ENCODE results near the gene BCAS3. TPM values are rescaled to one million over a fixed set of nuclear protein-coding genes. Genes with fewer than 3 reads are reported as not detected.
A peak's percentile ranks its signal among the peaks of the same experiment; 100 is the strongest.

Gene BCAS3
- total and polyA plus RNA-seq, 11 donors = 4.5 to 23.5 (median 17.9) TPM

DNA sequence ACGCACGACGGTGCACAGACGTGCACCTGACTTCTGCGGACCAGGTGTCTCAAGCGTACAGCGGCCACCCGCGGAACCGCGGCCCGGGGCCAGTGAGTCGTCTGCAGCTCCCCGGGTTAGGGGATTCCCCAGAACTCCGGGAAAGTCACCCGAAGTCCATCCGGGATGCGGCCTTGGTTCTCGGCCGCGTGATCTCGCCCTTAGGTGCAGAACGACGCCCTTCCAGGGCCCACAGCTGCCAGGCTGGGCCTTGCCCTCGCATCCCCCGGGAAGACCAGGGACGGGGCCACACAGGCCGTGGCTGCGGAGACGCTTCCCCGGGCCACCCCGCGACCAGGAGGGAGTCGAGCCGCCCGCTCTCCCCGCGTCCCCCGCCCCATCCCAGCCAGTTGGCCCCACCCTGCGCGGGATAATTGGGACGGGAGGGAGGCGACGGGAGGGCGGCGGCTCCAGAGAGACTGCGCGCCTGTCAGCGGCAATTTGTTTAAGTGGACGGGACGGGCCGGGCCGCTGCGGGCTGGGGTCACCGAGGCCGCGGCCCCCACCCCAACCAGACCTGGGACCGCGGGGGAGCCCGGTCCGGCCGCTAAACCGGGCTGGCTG lies 718.4 kb downstream of the BCAS3 start:
- Histone ChIP-seq H3K4me3 (peak overlapping the region; percentile 15 to 84 (median 65)), H3K27me3 (peaks cover 25 to 58% (median 47%) of the 10 kb centered on the region in 9 donors), H3K4me1 (peaks cover 0 to 51% (median 29%) of the 10 kb centered on the region in 12 donors), H3K27ac (peak overlapping the region; percentile 59 to 88 (median 76)), H3K36me3 (peaks cover 0 to under 1% (median 0%) of the 10 kb centered on the region in 9 donors), H3K9me3 (no peaks in the 10 kb centered on the region)
- peak in 2 of 5 donors; percentile 55 to 70 for DNase-seq
- 9 to 24% (median 13%) methylated on average over 27 to 63 of the region's 63 CpGs for WGBS, 4 donors
- intact Hi-C loops (cut with DNase I) = loop anchor here in 6 of 10 donors (5.0 to 10.0 kb wide), 8 partner anchors 61 to 671 kb away; no protein-coding TSS in a partner anchor
- TF ChIP-seq, protein P1, sequence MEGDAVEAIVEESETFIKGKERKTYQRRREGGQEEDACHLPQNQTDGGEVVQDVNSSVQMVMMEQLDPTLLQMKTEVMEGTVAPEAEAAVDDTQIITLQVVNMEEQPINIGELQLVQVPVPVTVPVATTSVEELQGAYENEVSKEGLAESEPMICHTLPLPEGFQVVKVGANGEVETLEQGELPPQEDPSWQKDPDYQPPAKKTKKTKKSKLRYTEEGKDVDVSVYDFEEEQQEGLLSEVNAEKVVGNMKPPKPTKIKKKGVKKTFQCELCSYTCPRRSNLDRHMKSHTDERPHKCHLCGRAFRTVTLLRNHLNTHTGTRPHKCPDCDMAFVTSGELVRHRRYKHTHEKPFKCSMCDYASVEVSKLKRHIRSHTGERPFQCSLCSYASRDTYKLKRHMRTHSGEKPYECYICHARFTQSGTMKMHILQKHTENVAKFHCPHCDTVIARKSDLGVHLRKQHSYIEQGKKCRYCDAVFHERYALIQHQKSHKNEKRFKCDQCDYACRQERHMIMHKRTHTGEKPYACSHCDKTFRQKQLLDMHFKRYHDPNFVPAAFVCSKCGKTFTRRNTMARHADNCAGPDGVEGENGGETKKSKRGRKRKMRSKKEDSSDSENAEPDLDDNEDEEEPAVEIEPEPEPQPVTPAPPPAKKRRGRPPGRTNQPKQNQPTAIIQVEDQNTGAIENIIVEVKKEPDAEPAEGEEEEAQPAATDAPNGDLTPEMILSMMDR (IDR thresholded peaks at IDR 0.05) = no peak
- no peak for TF ChIP-seq POLR2A (IDR thresholded peaks at IDR 0.05)
- ATAC-seq = no peak

DNA sequence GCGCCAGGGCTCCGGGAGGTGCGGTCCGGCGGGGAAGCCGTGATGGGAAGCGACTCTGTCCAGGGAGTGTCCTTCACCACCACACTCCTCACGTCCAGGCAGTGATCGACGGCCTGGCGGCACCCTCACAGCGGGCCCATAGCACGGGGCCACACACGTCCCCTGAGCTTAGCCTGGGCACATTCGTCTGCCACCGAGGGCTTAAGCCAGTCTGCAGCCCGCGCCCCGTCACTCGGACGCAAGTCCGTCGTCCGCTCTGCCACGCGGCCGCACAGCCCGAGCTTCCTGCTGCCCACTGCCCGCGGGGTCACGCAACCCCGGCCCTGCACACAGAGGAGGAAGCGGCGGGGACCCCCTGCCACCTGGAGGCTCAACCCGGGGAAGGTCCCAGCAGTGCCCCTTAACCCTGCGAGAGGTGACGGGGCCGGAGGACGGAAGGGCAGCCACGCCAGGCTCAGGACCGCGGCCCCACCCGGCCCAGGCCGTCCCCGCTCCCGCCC lies 719.0 kb downstream of the BCAS3 start:
- H3K4me1 ChIP-seq = peaks cover 0 to 56% (median 29%) of the 10 kb centered on the region in 12 donors
- H3K36me3 ChIP-seq = peaks cover 0 to 4% (median 0%) of the 10 kb centered on the region in 9 donors
- no peaks in the 10 kb centered on the region for H3K9me3 ChIP-seq
- peak in 1 of 5 donors; percentile 30 for DNase-seq
- peak overlapping the region; percentile 59 to 88 (median 76) for H3K27ac ChIP-seq
- peaks cover 28 to 63% (median 52%) of the 10 kb centered on the region in 9 donors for H3K27me3 ChIP-seq
- TF ChIP-seq POLR2A (IDR thresholded peaks at IDR 0.05) = no peak
- TF ChIP-seq, protein P1 (IDR thresholded peaks at IDR 0.05) = no peak
- 3 to 6% (median 4%) methylated on average over 7 to 46 of the region's 46 CpGs for WGBS, 4 donors
- intact Hi-C loops (cut with DNase I) = loop anchor here in 6 of 10 donors (5.0 to 10.0 kb wide), 8 partner anchors 62 to 672 kb away; no protein-coding TSS in a partner anchor
- no peak for ATAC-seq
- peak overlapping the region; percentile 34 to 84 (median 65) for H3K4me3 ChIP-seq

DNA sequence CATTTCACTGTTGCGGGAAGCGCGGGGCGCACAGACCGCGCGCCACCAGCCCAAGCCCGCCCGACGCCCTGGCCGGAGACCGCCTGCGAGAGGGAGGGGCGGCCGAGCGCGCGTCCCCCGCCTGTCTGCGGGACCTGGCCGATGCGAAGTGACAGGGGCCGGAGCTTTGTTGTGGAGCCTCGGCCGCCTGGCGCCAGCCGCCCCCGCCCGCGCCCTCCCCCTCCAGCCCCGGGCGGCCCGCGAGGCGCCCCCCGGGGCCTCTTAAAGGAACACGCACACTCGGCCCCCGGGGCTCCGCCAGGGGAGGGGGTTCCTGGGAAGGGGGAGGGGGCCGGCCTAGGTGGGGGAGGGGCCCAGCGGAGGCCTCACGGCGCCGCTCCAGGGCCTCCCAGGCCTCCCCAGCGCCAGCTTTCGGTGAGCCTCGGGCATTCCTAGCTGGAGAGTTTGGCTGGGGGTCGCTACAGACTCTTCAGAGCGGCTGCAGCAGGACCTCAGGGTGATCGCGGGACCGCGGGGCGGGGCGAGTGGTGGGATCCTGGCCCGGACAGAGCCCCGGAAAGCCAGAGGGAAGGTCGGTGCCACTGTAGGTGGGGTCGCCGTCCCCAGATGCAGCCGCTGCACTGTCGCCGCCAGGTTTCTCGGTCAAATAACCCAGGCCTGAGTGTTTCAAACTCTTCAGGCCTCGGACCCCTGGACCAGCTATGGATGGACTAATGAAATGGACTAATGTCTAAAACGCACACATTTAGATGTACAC lies 719.6 kb downstream of the BCAS3 start:
- DNase-seq = peak in 2 of 5 donors; percentile 46 to 72
- Histone ChIP-seq H3K27me3 (peaks cover 28 to 70% (median 59%) of the 10 kb centered on the region in 9 donors), H3K4me3 (peak overlapping the region; percentile 34 to 84 (median 65)), H3K9me3 (no peaks in the 10 kb centered on the region), H3K36me3 (peaks cover 0 to 4% (median 0%) of the 10 kb centered on the region in 9 donors), H3K4me1 (peaks cover 0 to 56% (median 29%) of the 10 kb centered on the region in 12 donors), H3K27ac (peak overlapping the region; percentile 59 to 88 (median 76))
- TF ChIP-seq, protein P1 (IDR thresholded peaks at IDR 0.05) = peak in 2 of 12 donors; percentile 6 to 7
- TF ChIP-seq POLR2A (IDR thresholded peaks at IDR 0.05) = no peak
- WGBS, 4 donors = 0 to 4% (median 1%) methylated on average over 9 to 67 of the region's 67 CpGs
- intact Hi-C loops (cut with DNase I) = loop anchor here in 6 of 10 donors (5.0 to 10.0 kb wide), 8 partner anchors 62 to 672 kb away; no protein-coding TSS in a partner anchor
- peak in 2 of 4 donors; percentile 7 to 17 for ATAC-seq

Data from heart left ventricle (tissue), 16 donors.